ENCODE results near the gene ATG3.
"Not testable (repeated sequence)": the region's sequence is repeated elsewhere in the genome, so short reads cannot be mapped to it uniquely, and the experiment has no call there.

The ATG3 gene

DNA sequence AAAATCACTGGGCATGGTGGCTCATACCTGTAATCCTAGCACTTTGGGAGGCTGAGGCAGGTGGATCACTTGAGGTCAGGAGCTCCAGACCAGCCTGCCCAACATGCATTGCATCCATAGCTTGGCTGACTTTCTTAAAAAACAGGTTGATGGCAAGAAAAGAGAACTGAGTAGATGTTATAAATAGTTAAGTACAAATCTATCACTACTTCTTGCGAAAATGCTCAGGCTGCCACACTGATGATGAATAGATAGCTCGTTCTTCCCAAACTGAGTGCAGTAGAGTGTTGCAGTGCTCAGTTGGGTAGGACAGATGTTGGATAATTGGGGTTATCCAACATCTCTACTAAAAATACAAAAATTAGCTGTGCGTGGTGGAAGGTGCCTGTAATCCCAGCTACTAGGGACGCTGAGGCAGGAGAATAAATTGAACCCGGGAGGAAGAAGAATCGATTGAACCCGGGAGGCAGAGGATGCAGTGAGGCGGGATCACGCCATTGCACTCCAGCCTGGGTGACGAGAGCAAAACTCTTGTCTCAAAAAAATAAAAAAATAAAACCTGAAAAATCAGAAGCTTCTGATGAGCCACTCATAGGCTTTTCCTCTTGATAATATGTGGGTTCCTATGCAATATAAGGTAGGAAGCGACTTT, 63.7 kb downstream of the ATG3 start:
- DNase-seq = no peak

DNA sequence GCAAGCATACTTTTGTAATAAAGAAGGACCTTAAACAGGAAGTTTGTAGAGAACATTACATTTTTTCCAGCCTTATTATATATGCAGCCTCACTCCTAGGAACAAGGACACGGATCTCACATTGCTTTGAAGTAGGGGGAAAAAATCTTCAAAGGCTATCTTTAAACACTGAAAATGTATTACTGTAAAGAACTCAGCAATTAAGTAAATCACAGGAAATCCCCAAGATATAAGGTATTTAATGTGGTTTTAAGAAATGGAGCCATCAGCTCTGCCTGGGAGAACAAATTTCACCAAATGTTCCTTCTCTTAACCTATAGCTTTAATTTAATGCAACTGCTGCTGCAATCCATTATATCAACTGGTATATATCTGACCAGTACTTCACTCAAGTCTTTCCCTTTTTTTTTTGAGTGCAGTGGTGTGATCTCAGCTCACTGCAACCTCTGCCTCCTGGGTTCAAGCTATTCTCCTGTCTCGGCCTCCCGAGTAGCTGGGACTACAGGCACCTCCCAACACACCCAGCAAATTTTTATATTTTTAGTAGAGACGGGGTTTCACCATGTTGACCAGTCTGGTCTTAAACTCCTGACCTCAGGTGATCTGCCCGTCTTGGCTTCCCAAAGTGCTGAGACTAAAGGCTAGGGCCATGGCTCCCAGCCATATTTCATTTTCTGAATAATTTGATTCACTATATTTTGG, 65.2 kb downstream of the ATG3 start:
- no peak for DNase-seq

DNA sequence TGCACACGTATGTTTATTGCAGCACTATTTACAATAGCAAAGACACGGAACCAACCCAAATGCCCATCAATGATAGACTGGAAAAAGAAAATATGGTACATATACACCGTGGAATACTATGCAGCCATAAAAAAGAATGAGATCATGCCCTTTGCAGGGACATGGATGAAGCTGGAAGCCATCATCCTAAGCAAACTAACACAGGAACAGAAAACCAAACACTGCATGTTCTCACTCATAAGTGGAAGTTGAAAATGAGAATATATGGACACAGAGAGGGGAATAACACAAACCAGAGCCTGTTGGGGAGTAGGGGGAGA, 67.4 kb downstream of the ATG3 start:
- not testable (repeated sequence) for DNase-seq

DNA sequence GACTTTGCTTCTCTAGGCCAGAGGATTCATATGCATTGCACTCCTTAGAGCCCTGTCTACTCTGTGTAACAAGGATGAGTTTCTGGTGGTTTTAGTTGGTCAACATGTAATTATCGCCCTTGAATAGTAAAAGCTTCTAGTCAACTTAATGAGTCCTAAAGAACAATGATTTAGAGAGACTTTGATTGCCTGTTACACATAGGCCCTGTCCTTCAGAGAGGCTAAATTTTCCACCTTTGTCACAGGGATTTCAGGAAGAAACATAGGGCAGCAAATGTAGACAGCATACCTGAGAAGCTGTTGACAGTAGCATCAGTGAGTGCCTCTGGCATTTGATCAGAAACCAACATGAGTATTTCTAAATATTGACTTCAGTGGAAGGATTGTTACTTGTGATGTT, 69.6 kb downstream of the ATG3 start:
- no peak for DNase-seq

DNA sequence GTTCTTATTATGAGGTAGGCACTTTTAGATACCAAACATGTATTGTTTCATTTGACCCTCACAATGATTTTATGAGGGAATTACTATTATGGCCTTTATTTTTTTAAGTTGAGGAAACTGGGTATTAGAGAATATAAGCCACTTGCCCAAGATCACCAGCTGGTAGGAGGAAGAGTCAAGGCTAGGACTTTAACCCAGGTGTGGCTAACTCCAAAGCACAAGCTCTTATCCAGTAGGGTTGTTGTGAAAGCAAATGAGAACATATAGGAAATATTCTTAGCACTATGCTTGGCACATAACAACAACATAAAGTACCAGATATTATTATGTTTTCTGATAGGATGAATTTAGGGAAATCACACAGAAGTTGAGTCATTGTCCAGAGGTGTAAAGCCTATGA, 70.4 kb downstream of the ATG3 start:
- DNase-seq = no peak

DNA sequence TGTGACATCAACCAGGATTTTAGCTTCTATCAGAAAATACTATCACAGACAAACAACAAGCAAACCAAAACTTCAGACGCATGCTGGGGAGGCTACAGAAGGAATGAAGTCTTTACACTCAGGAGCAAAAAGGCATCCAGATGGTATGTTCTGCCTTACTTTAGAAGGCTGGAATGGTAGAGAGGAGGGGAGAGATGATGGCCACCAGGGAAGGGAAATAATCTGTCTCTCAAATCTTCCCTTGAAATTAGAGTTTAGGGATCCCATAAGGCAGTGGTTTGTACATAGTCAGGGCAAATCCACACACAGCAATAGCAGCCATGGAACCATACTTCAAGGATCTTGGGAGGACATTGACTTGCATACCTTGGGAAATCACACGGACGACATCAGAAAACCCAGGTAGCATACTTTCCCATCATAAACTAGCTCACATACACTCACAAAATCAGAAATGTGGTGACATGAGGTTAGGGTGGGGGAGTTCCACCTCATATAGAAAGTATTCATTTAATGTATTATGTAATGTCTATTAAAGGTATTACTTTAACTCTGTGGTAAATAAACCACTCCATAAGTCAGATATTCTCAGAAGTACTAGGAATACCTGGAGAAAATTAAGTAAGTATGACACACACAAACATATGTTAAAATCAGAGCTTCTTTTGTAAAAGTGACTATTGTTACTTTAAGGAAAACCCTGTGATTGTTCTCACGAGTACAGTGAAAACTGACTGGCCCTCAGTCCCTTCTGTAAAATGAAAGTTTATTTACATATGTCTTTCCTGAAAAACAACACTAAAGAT, 71.9 kb downstream of the ATG3 start:
- no peak for DNase-seq

DNA sequence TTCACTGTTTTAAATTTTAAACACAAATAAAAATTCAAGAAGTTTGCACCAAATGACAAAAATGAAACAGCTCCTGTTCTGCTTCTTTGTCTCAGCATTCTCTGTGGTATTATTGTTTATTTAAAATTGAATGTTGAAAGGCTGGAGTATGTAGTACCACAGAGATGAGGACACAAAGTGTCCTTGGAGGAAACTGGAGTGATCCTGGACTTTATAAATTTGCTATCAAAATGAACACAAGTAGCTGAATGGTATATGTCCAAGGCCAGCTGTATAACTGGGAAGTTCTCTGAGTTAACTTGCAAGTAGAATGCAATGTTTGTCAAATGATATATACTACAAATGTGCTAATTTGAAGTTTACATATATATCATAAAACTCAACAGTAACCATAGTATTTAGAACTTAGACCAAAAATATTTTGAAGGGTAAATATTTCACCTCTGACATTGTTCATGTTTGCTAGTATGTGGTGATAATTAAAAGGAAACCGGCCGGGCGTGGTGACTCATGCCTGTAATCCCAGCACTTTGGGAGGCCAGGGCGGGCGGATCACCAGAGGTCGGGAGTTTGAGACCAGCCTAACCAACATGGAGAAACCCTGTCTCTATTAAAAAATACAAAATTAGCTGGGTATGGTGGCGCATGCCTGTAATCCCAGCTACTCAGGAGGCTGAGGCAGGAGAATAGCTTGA, 74.8 kb downstream of the ATG3 start:
- no peak for DNase-seq

DNA sequence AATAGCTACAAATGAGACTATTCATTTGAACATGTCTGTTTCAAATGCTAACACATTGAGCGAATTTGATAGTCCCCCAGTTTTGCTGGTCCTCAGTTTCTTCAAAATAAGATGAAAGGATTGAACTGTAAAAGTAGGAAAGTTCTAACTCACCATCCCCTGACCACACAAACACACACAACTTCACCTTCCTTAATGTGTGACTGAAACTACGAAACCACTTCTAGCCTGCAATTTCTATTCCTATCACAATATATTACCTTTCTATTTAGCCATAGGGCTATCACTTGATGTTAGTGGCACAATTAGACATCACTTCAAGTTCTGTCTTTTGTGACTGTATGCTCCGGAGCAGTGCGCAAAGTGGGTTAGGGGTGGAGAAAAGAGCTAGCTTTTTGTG, 77.4 kb downstream of the ATG3 start:
- no peak for DNase-seq

DNA sequence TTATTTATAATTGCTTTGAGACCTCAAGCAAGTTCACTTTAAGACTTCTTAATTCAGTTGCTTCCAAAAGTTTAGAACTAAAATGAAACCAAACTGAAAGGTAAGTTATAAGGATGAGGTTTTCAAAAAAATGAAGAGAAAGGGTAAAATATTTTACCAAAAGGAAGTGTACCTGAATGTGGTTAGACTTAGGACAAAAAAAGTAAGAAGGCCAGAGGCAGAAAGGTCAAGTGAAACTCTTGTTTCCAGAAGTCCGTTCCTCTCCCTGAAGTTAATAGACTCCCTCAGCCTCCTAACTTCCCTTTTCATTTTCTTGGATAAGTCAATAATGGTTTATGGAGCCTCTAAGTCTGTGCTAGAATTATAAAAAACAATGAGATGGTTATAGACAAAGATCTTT, 79.1 kb downstream of the ATG3 start:
- DNase-seq = no peak

All from fibroblast of skin of right quadriceps (primary cell).